22Rv1 (cell line): ENCODE measurements around the gene ZNF518B.

ENCODE experiments used
- H3K27ac ChIP-seq: fragments of 450-650 bp; 2 replicates; pipeline ENCODE4 v1.5.1; 2017
- ZFX ChIP-seq: fragments of 450-650 bp; IDR thresholded peaks from 2 replicates; pipeline ENCODE4 v1.6.1; 2017; ENCODE audit warnings: antibody characterized with exemption, borderline replicate concordance
- TF ChIP-seq, protein P1 (sequence below): fragments of 450-650 bp; IDR thresholded peaks from 2 replicates; pipeline ENCODE4 v1.5.1; 2017; ENCODE audit warnings: mild to moderate bottlenecking

Gene ZNF518B

GRCh38 chr4:10466161-10466560 lies 8.9 kb upstream of the ZNF518B start:
- H3K27ac ChIP-seq, result no peak overlapping the region
- TF ChIP-seq ZFX, result no peak
- TF ChIP-seq, protein P1, sequence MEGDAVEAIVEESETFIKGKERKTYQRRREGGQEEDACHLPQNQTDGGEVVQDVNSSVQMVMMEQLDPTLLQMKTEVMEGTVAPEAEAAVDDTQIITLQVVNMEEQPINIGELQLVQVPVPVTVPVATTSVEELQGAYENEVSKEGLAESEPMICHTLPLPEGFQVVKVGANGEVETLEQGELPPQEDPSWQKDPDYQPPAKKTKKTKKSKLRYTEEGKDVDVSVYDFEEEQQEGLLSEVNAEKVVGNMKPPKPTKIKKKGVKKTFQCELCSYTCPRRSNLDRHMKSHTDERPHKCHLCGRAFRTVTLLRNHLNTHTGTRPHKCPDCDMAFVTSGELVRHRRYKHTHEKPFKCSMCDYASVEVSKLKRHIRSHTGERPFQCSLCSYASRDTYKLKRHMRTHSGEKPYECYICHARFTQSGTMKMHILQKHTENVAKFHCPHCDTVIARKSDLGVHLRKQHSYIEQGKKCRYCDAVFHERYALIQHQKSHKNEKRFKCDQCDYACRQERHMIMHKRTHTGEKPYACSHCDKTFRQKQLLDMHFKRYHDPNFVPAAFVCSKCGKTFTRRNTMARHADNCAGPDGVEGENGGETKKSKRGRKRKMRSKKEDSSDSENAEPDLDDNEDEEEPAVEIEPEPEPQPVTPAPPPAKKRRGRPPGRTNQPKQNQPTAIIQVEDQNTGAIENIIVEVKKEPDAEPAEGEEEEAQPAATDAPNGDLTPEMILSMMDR, result no peak

- no peak for TF ChIP-seq ZFX
- TF ChIP-seq, protein P1, result no peak
These were observed 5.7 kb upstream of the ZNF518B start for GRCh38 chr4:10462876-10463275.

GRCh38 chr4:10461850-10462400 lies 4.7 kb upstream of the ZNF518B start:
- H3K27ac ChIP-seq, result no peak overlapping the region
- no peak for TF ChIP-seq ZFX
- TF ChIP-seq, protein P1, result no peak

More at GRCh38 chr4:10462876-10463275, 5.7 kb upstream of the ZNF518B start:
- H3K27ac ChIP-seq, result no peak overlapping the region

- no peak for TF ChIP-seq ZFX
- TF ChIP-seq, protein P1, result peak; percentile 82
- H3K27ac ChIP-seq, result no peak overlapping the region
These were observed 4.0 kb upstream of the ZNF518B start for GRCh38 chr4:10461091-10461849.

DNA sequence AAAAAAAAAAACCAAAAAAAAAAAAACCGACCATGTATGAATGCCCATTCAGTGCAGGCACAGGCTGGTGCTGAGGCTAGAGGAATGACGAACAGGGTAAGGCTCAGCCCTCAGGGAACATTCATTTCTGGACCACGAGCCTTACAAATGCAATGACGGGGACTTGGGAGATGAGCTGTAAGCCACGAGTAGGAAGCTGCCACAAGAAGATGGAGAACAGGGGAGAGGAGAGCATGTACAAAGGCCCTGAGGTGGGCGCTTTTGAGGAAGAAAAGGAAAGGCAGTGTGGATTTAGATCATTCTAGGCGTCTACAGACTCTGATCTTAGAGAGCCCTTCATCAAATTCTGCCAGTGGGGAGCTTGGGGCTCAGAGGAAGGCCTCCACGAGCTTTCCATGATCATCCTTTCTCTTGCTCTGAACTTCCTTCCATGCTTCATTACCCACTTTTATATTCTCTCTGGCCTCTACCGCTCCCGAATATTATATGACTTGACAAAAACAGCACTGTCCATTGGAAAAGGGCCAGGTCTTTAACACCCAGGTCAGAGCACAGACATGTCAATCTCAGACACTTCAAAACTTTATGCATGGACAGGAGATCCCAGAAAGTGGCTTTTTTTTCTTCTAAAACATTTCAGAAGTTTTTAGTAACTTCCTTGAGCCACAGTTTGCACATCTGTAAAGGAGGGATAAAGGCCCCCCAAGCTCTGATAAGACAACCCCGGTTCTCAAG lies 3.3 kb upstream of the ZNF518B start:
- no peak for TF ChIP-seq ZFX
- TF ChIP-seq, protein P1, result no peak
- no peak overlapping the region for H3K27ac ChIP-seq

- no peak overlapping the region for H3K27ac ChIP-seq
- TF ChIP-seq, protein P1, result no peak
- no peak for TF ChIP-seq ZFX
These were observed 2.1 kb upstream of the ZNF518B start for GRCh38 chr4:10459305-10459704.

DNA sequence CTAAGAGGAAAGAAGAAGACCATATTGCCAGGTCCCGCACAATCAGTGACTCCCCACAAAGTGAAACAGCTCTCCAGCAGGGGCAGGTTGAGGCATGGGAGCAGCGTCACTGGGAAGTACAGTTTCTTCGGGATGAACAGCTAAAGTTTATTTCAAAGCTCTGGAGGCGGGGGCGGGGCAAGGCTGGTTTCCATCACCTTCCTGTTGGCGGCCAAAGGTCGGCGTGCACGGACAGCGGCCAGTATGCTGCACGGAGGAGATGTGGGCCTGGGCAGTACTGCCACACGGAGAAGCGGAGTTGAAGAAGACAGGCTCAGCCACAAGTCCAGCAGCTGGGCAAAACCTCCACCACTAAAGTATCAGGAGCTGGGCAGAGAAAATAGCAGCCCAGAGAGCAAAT lies 951 bp upstream of the ZNF518B start:
- TF ChIP-seq ZFX, result no peak
- TF ChIP-seq, protein P1, result no peak

More for the DNA sequence above, 951 bp upstream of the ZNF518B start:
- no peak overlapping the region for H3K27ac ChIP-seq
